Measurements from ENCODE around the gene GRID2. TPM values are rescaled to one million over a fixed set of nuclear protein-coding genes. Genes with fewer than 3 reads are reported as not detected.

The GRID2 gene
- total RNA-seq, 1 donor from 2014 or later, result not detected

DNA sequence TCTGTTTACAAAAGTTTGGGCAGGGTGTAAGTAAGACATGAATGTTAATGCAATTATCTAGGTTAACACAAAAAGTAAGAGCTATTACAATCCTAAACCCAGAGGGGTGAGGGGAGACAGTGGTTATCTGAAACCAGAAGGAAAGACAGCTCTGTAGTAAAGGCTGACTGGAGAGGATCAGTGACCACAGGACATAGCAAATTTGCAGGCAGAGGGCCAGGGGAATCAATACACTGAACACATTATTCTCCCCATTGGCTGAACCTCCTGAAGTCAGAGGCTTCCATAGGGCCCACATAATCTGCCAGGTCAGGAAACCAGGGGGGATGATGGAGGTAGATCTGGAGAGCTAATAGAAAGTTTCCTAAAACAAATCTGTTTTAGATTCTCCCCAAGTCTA, 835.4 kb downstream of the GRID2 start:
- no peaks in the 10 kb centered on the region for H3K9me3 ChIP-seq (replicated peaks)
- TF ChIP-seq, protein P1, sequence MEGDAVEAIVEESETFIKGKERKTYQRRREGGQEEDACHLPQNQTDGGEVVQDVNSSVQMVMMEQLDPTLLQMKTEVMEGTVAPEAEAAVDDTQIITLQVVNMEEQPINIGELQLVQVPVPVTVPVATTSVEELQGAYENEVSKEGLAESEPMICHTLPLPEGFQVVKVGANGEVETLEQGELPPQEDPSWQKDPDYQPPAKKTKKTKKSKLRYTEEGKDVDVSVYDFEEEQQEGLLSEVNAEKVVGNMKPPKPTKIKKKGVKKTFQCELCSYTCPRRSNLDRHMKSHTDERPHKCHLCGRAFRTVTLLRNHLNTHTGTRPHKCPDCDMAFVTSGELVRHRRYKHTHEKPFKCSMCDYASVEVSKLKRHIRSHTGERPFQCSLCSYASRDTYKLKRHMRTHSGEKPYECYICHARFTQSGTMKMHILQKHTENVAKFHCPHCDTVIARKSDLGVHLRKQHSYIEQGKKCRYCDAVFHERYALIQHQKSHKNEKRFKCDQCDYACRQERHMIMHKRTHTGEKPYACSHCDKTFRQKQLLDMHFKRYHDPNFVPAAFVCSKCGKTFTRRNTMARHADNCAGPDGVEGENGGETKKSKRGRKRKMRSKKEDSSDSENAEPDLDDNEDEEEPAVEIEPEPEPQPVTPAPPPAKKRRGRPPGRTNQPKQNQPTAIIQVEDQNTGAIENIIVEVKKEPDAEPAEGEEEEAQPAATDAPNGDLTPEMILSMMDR (IDR thresholded peaks at IDR 0.05; ENCODE audit: borderline replicate concordance), result no peak
- intact Hi-C loops (cut with micrococcal nuclease), result no loop called here
- no peak overlapping the region for H3K27ac ChIP-seq (replicated peaks)
- H3K4me1 ChIP-seq, result no peaks in the 10 kb centered on the region
- no peak overlapping the region for H3K4me3 ChIP-seq
- no peaks in the 10 kb centered on the region for H3K36me3 ChIP-seq
- no peaks in the 10 kb centered on the region for H3K27me3 ChIP-seq (ENCODE audit: low read depth)
- no peak for DNase-seq

DNA sequence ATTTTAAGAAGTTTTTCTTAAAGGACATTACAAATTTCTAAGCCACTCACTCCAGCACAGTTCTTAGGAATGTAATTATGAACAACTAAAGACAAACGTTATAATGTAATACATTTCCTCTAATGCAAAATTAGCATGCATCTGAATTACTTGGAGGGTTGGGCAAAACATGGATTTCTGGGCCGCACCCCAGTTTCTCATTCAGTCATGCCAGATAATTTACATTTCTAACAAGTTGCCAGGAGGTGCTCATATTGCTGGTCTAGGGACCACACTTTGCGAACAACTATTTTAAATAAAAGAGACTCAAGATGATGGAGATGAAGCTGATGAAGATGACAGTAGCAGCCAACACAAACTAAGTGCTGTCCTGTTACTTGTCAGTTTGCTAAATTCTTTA, 840.1 kb downstream of the GRID2 start:
- intact Hi-C loops (cut with micrococcal nuclease), result no loop called here
- Histone ChIP-seq H3K9me3 (replicated peaks) (peaks cover 4% of the 10 kb centered on the region), H3K36me3 (no peaks in the 10 kb centered on the region), H3K4me3 (no peak overlapping the region), H3K27ac (replicated peaks) (no peak overlapping the region), H3K27me3 (ENCODE audit: low read depth) (no peaks in the 10 kb centered on the region), H3K4me1 (no peaks in the 10 kb centered on the region)
- TF ChIP-seq, protein P1 (IDR thresholded peaks at IDR 0.05; ENCODE audit: borderline replicate concordance), result no peak
- DNase-seq, result no peak

GRCh38 chr4:93144644-93145043, 840.9 kb downstream of the GRID2 start:
- no peak for DNase-seq
- Histone ChIP-seq H3K27me3 (ENCODE audit: low read depth) (no peaks in the 10 kb centered on the region), H3K4me1 (no peaks in the 10 kb centered on the region), H3K36me3 (no peaks in the 10 kb centered on the region), H3K4me3 (no peak overlapping the region), H3K27ac (replicated peaks) (no peak overlapping the region), H3K9me3 (replicated peaks) (peaks cover 11% of the 10 kb centered on the region)
- TF ChIP-seq, protein P1 (IDR thresholded peaks at IDR 0.05; ENCODE audit: borderline replicate concordance), result no peak
- intact Hi-C loops (cut with micrococcal nuclease), result no loop called here

GRCh38 chr4:93147524-93148212, 843.9 kb downstream of the GRID2 start:
- intact Hi-C loops (cut with micrococcal nuclease), result no loop called here
- no peaks in the 10 kb centered on the region for H3K27me3 ChIP-seq (ENCODE audit: low read depth)
- H3K4me1 ChIP-seq, result no peaks in the 10 kb centered on the region
- H3K4me3 ChIP-seq, result no peak overlapping the region
- no peak for DNase-seq
- H3K27ac ChIP-seq (replicated peaks), result no peak overlapping the region
- H3K9me3 ChIP-seq (replicated peaks), result peaks cover 11% of the 10 kb centered on the region
- no peaks in the 10 kb centered on the region for H3K36me3 ChIP-seq
- TF ChIP-seq, protein P1 (IDR thresholded peaks at IDR 0.05; ENCODE audit: borderline replicate concordance), result no peak

DNA sequence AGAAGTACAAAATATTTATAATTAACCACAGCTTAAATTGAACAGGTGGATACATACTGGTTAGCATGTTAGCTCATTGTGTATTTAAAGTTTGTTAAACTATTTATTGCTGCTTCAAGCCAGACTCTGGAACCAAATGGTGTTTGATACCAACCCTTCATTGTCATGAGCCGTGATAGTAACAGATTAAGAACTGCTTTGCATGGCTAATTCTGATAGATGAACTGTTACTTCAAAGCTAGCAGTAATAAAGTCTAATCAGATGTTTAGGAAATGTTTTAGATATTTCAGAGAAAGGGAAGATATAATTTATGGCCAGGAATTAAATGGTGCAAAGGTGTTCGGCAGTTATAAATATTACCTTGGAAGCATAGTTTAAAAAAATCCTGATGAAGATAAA, 848.7 kb downstream of the GRID2 start:
- H3K4me1 ChIP-seq, result no peaks in the 10 kb centered on the region
- TF ChIP-seq, protein P1 (IDR thresholded peaks at IDR 0.05; ENCODE audit: borderline replicate concordance), result no peak
- no peak overlapping the region for H3K4me3 ChIP-seq
- intact Hi-C loops (cut with micrococcal nuclease), result no loop called here
- no peaks in the 10 kb centered on the region for H3K36me3 ChIP-seq
- no peak for DNase-seq
- peaks cover 11% of the 10 kb centered on the region for H3K9me3 ChIP-seq (replicated peaks)
- H3K27ac ChIP-seq (replicated peaks), result no peak overlapping the region
- H3K27me3 ChIP-seq (ENCODE audit: low read depth), result no peaks in the 10 kb centered on the region

All from left ventricle myocardium inferior (tissue), 1 donor.